ENCODE measurements around the gene GALNTL6. TPM values are rescaled to one million over a fixed set of nuclear protein-coding genes. Genes with fewer than 3 reads are reported as not detected.
A peak's percentile ranks its signal among the peaks of the same experiment; 100 is the strongest.

Gene GALNTL6
- total RNA-seq, 4 donors from 2014 or later: 0.67 to 0.70 TPM; not detected in 2

DNA sequence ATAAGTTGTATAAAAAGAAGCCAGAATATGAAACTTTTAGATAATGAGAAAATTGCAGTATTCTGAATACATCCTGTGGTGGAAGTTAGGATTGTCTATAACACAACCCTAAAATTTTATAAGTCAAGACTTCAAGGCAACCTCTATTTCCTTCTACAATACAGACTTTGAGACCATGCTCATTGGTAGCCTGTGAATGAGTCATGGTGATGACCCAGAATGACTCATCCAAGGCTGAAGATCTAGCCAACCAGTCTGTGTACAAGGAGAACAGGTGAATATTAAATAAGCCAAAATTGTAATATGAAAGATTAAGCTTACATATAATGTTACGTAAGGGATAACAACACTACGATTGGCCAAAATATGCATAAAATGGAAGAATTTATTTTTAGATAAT is 879.5 kb downstream of the GALNTL6 start:
- Histone ChIP-seq H3K4me3 (no peak overlapping the region), H3K27me3 (no peaks in the 10 kb centered on the region), H3K4me1 (no peaks in the 10 kb centered on the region), H3K27ac (no peak overlapping the region), H3K9me3 (peaks cover 0 to 10% (median 0%) of the 10 kb centered on the region in 4 donors), H3K36me3 (no peaks in the 10 kb centered on the region)
- no peak for DNase-seq
- TF ChIP-seq, protein P1, sequence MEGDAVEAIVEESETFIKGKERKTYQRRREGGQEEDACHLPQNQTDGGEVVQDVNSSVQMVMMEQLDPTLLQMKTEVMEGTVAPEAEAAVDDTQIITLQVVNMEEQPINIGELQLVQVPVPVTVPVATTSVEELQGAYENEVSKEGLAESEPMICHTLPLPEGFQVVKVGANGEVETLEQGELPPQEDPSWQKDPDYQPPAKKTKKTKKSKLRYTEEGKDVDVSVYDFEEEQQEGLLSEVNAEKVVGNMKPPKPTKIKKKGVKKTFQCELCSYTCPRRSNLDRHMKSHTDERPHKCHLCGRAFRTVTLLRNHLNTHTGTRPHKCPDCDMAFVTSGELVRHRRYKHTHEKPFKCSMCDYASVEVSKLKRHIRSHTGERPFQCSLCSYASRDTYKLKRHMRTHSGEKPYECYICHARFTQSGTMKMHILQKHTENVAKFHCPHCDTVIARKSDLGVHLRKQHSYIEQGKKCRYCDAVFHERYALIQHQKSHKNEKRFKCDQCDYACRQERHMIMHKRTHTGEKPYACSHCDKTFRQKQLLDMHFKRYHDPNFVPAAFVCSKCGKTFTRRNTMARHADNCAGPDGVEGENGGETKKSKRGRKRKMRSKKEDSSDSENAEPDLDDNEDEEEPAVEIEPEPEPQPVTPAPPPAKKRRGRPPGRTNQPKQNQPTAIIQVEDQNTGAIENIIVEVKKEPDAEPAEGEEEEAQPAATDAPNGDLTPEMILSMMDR (IDR thresholded peaks at IDR 0.05): no peak
- TF ChIP-seq POLR2A (IDR thresholded peaks at IDR 0.05): no peak

DNA sequence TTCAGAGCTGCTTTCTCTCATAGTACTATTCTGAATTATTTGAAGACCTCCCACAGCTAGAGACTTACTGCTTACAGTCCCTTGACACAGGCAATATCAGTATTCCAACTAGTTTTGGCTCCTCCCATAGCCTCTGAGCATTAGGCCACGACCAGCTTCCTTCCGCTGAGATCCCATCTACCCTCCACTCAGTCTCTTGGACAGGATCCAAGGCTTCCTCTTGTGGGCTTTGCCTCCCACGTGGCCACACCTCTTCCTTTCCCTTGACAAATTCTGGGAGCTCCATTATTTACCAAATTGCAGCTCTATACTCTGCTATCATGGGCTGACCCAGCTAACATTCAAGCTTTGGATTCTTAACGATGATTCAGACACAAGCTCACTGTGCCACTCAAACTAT is 885.1 kb downstream of the GALNTL6 start:
- no peak for DNase-seq

DNA sequence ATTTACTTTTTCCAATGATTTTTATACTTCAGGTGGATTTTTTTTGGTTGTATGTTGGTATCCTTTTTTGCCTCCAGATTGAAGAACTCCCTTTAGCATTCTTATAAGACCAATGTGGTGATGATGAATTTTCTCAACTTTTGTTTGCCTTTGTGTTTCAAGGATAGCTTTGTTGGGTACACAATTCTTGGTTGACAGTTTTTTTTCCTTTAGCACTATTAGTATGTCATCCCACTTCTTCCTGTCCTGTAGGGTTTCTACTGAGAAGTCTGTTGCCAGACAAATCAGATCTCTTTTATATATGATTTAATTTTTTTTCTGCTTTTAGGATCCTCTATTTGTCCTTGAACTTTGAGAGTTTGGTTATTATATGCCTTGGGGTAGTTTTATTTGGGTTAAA is 892.4 kb downstream of the GALNTL6 start:
- no peaks in the 10 kb centered on the region for H3K27me3 ChIP-seq

More for the DNA sequence above, 885.1 kb downstream of the GALNTL6 start:
- Histone ChIP-seq H3K4me3 (no peak overlapping the region), H3K36me3 (no peaks in the 10 kb centered on the region), H3K4me1 (no peaks in the 10 kb centered on the region), H3K27ac (no peak overlapping the region), H3K9me3 (no peaks in the 10 kb centered on the region), H3K27me3 (no peaks in the 10 kb centered on the region)
- no peak for TF ChIP-seq POLR2A (IDR thresholded peaks at IDR 0.05)
- TF ChIP-seq, protein P1 (IDR thresholded peaks at IDR 0.05): no peak

DNA sequence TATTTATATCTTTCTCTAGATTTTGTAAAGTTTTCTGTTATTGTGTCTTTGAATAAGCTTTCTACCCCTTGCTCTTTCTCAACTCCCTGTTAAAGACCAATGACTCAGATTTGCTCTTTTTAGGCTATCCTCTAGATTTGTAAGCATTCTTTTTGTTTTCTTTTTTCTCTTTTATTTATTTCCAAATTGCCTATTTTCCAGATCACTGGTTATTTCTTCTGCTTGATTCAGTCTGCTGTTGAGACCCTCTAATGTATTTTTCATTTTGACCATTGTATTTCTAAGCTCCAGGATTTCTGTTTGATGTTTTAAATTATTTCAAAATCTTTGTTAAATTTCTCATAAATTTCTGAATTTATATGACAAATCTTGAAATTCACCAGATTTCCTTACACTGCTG is 892.8 kb downstream of the GALNTL6 start:
- TF ChIP-seq, protein P1 (IDR thresholded peaks at IDR 0.05): no peak
- TF ChIP-seq POLR2A (IDR thresholded peaks at IDR 0.05): no peak
- peaks cover 0 to 17% (median 0%) of the 10 kb centered on the region in 4 donors for H3K9me3 ChIP-seq
- H3K4me1 ChIP-seq: no peaks in the 10 kb centered on the region
- no peak overlapping the region for H3K4me3 ChIP-seq
- no peak for DNase-seq
- H3K27ac ChIP-seq: no peak overlapping the region
- no peaks in the 10 kb centered on the region for H3K36me3 ChIP-seq
- no peaks in the 10 kb centered on the region for H3K27me3 ChIP-seq

More for the DNA sequence above, 892.4 kb downstream of the GALNTL6 start:
- TF ChIP-seq, protein P1 (IDR thresholded peaks at IDR 0.05): no peak
- TF ChIP-seq POLR2A (IDR thresholded peaks at IDR 0.05): no peak
- H3K4me3 ChIP-seq: no peak overlapping the region
- no peak overlapping the region for H3K27ac ChIP-seq
- DNase-seq: no peak
- H3K36me3 ChIP-seq: no peaks in the 10 kb centered on the region
- H3K4me1 ChIP-seq: no peaks in the 10 kb centered on the region
- peaks cover 0 to 17% (median 0%) of the 10 kb centered on the region in 4 donors for H3K9me3 ChIP-seq

DNA sequence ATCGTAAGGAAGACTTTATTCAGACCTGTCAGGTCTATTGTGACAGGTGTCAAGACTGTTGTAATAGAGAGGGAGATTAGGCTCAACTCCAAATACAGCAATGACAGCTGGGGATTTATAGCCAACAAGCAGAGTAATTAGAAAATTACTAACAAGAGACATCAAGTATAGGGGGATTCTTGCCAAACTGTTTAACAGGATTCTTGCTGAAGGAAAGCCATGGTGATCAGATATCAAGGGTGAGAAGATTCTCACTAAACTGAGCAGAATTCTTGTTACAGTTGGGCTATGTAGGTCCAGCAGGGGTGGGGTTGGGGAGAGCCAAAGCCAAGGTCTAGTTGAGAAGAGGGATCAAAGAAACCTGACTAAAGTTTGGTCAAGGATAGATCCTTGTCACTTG is 894.4 kb downstream of the GALNTL6 start:
- Histone ChIP-seq H3K4me1 (no peaks in the 10 kb centered on the region), H3K9me3 (peaks cover 0 to 17% (median 0%) of the 10 kb centered on the region in 4 donors), H3K27ac (no peak overlapping the region), H3K4me3 (no peak overlapping the region), H3K27me3 (no peaks in the 10 kb centered on the region), H3K36me3 (no peaks in the 10 kb centered on the region)
- no peak for DNase-seq
- TF ChIP-seq, protein P1 (IDR thresholded peaks at IDR 0.05): no peak

DNA sequence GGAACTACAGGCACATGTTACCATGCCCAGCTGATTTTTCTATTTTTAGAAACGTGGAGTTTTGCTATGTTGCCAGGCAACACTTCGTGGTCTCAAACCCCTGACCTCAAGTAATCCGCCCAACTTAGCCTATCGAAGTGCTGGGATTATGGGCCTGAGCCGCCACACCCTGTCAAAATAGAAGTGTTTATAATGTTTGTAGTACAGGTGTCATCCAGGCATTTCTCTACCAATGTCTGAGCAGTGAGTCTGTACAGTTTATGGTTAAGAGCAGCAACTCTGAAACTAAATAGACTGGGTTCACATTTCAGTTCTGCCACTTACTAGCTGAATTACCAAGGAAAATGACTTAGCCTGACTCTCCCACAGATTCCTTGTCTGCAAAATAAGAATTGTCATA is 895.0 kb downstream of the GALNTL6 start:
- Histone ChIP-seq H3K4me3 (no peak overlapping the region), H3K4me1 (no peaks in the 10 kb centered on the region), H3K27ac (no peak overlapping the region), H3K36me3 (no peaks in the 10 kb centered on the region), H3K27me3 (no peaks in the 10 kb centered on the region), H3K9me3 (peaks cover 0 to 17% (median 0%) of the 10 kb centered on the region in 4 donors)
- peak in 1 of 3 donors; percentile 49 for DNase-seq
- TF ChIP-seq, protein P1 (IDR thresholded peaks at IDR 0.05): no peak
- TF ChIP-seq POLR2A (IDR thresholded peaks at IDR 0.05): no peak

Measured in Peyer's patch (tissue), 4 donors.